ENCODE measurements around the gene REX1BD. TPM values are rescaled to one million over a fixed set of nuclear protein-coding genes. Genes with fewer than 3 reads are reported as not detected.

REX1BD gene
- total and polyA plus RNA-seq, 4 donors, result 22.9 to 192 (median 50.2) TPM

DNA sequence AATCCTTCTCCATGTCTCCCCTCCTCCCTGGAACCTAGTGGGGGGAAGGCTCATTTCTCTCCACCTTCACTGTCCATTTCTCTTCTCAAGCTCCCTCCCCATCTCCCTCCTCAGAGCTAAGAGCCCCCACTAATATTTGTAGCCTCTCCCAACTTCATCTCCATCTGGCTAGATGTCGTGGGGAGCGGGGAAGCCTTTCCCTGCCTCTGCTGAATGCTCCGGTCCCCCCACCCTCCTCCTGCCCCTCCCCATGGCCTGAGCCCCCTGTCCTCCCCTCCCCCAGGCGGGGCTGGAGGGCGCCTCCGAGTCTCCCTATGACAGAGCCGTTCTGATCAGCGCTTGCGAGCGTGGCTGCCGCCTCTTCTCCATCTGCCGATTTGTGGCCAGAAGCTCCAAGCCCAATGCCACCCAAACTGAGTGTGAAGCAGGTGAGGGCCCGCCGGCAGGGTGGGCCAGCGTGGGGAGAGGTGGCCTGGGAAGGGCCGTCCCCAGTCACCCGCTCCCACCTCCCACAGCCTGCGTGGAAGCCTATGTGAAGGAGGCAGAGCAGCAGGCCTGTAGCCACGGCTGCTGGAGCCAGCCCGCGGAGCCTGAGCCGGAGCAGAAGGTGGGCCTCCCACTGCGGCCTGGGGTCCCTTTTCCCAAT is 25.1 kb downstream of the REX1BD start:
- WGBS, 2 donors, result 64 to 65% methylated on average over 23 of the region's 23 CpGs
- Histone ChIP-seq H3K4me3 (ENCODE audit: low read length in 2 of 2) (no peak overlapping the region), H3K27me3 (ENCODE audit: control insufficient read depth in 1 of 2, insufficient read depth in 2 of 2, low read length in 1 of 2) (no peaks in the 10 kb centered on the region), H3K4me1 (ENCODE audit: control insufficient read depth in 1 of 2, insufficient read depth in 2 of 2, low read length in 2 of 2) (no peaks in the 10 kb centered on the region), H3K27ac (ENCODE audit: low read depth in 1 of 2, low read length in 2 of 2) (no peak overlapping the region), H3K36me3 (ENCODE audit: control insufficient read depth in 1 of 2, insufficient read depth in 2 of 2, low read length in 1 of 2) (no peaks in the 10 kb centered on the region), H3K9me3 (ENCODE audit: control insufficient read depth, low read length) (no peaks in the 10 kb centered on the region)
- no peak for DNase-seq
- no peak for ATAC-seq (ENCODE audit: low FRiP score)
- intact Hi-C loops (cut with DNase I), result no loop called here

DNA sequence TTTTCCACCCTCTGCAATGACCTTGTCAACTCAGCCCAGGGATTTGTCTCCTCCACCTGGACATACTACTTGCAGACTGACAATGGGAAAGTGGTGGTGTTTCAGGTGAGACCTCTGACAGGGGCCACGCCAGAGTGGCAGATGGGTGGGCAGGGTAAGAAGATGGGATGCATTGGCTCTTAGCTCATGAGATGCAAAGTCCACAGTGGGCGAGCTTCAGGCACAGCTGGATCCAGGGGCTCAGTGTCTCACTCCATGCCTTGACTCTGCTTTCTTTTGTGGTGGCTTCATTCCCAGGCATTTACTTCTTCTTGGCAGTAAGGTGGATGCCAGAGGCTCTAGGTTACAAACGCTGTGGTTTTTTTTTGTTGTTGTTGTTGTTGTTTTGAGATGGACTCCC is 27.4 kb downstream of the REX1BD start:
- WGBS, 2 donors, result 90 to 93% methylated on average over 3 of the region's 3 CpGs
- DNase-seq (no peak), ATAC-seq (ENCODE audit: low FRiP score) (no peak)
- H3K9me3 ChIP-seq (ENCODE audit: control insufficient read depth, low read length), result no peaks in the 10 kb centered on the region
- no peak overlapping the region for H3K4me3 ChIP-seq (ENCODE audit: low read length in 2 of 2)
- no peaks in the 10 kb centered on the region for H3K27me3 ChIP-seq (ENCODE audit: control insufficient read depth in 1 of 2, insufficient read depth in 2 of 2, low read length in 1 of 2)
- no peak overlapping the region for H3K27ac ChIP-seq (ENCODE audit: low read depth in 1 of 2, low read length in 2 of 2)
- H3K36me3 ChIP-seq (ENCODE audit: control insufficient read depth in 1 of 2, insufficient read depth in 2 of 2, low read length in 1 of 2), result no peaks in the 10 kb centered on the region
- H3K4me1 ChIP-seq (ENCODE audit: control insufficient read depth in 1 of 2, insufficient read depth in 2 of 2, low read length in 2 of 2), result no peaks in the 10 kb centered on the region
- intact Hi-C loops (cut with DNase I), result no loop called here

DNA sequence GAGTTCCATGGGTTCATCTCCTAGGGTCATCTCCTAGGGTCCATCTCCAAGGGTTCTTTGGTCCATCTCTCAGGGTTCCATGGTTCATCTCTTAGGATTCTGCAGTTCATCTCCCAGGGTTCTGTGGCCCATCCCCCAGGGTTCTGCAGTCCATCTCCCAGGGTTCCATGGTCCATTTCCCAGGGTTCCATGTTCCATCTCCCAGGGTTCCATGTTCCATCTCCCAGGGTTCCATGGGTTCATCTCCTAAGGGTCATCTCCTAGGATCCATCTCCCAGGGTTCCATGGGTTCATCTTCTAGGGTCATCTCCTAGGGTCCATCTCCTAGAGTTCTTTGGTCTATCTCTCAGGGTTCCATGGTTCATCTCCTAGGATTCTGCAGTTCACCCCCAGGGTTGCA is 29.0 kb downstream of the REX1BD start:
- no peaks in the 10 kb centered on the region for H3K36me3 ChIP-seq (ENCODE audit: control insufficient read depth in 1 of 2, insufficient read depth in 2 of 2, low read length in 1 of 2)
- H3K27ac ChIP-seq (ENCODE audit: low read depth in 1 of 2, low read length in 2 of 2), result no peak overlapping the region
- no peaks in the 10 kb centered on the region for H3K27me3 ChIP-seq (ENCODE audit: control insufficient read depth in 1 of 2, insufficient read depth in 2 of 2, low read length in 1 of 2)
- ATAC-seq (ENCODE audit: low FRiP score) (no peak), DNase-seq (no peak)
- H3K4me1 ChIP-seq (ENCODE audit: control insufficient read depth in 1 of 2, insufficient read depth in 2 of 2, low read length in 2 of 2), result no peaks in the 10 kb centered on the region
- no peak overlapping the region for H3K4me3 ChIP-seq (ENCODE audit: low read length in 2 of 2)
- H3K9me3 ChIP-seq (ENCODE audit: control insufficient read depth, low read length), result no peaks in the 10 kb centered on the region
- intact Hi-C loops (cut with DNase I), result no loop called here

DNA sequence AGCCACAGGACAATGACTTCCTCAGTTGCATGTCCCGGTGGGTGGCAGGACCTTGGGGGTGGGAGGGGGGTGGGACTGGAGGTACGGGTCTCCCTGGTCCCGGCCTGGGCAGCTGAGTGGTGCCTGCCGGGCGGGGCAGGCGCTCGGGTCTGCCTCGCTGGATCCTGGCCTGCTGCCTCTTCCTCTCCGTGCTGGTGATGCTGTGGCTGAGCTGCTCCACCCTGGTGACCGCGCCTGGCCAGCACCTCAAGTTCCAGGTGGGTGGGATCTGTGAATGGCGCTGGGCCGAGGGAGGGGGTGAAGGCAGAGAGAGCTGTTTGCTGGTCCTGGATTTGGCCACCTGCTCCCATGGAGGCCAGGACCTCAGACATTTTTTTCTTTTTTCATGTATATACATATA is 29.6 kb downstream of the REX1BD start:
- Histone ChIP-seq H3K36me3 (ENCODE audit: control insufficient read depth in 1 of 2, insufficient read depth in 2 of 2, low read length in 1 of 2) (no peaks in the 10 kb centered on the region), H3K4me3 (ENCODE audit: low read length in 2 of 2) (no peak overlapping the region), H3K27ac (ENCODE audit: low read depth in 1 of 2, low read length in 2 of 2) (no peak overlapping the region), H3K9me3 (ENCODE audit: control insufficient read depth, low read length) (no peaks in the 10 kb centered on the region), H3K27me3 (ENCODE audit: control insufficient read depth in 1 of 2, insufficient read depth in 2 of 2, low read length in 1 of 2) (no peaks in the 10 kb centered on the region), H3K4me1 (ENCODE audit: control insufficient read depth in 1 of 2, insufficient read depth in 2 of 2, low read length in 2 of 2) (no peaks in the 10 kb centered on the region)
- ATAC-seq (ENCODE audit: low FRiP score), result no peak
- no peak for DNase-seq
- intact Hi-C loops (cut with DNase I), result no loop called here
- 96 to 97% methylated on average over 12 to 13 of the region's 13 CpGs for WGBS, 2 donors

DNA sequence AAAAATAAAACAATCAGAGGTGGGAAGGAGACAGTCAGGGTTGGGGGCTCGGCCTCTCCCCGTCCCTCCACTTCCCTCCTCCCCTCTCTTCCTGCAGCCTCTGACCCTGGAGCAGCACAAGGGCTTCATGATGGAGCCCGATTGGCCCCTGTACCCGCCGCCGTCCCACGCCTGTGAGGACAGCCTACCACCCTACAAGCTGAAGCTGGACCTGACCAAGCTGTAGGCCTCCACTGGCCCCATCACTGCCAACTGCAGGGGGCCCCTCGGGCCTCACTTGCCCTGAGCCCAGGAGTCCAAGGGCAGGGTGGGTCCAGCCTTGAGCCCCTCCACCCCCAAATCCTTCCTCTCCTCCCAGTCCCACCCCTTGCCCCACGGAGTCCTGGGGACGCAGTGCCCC is 31.7 kb downstream of the REX1BD start:
- intact Hi-C loops (cut with DNase I), result no loop called here
- WGBS, 2 donors, result 89 to 91% methylated on average over 10 of the region's 10 CpGs
- Histone ChIP-seq H3K27ac (ENCODE audit: low read depth in 1 of 2, low read length in 2 of 2) (no peak overlapping the region), H3K4me1 (ENCODE audit: control insufficient read depth in 1 of 2, insufficient read depth in 2 of 2, low read length in 2 of 2) (no peaks in the 10 kb centered on the region), H3K4me3 (ENCODE audit: low read length in 2 of 2) (no peak overlapping the region), H3K36me3 (ENCODE audit: control insufficient read depth in 1 of 2, insufficient read depth in 2 of 2, low read length in 1 of 2) (no peaks in the 10 kb centered on the region), H3K27me3 (ENCODE audit: control insufficient read depth in 1 of 2, insufficient read depth in 2 of 2, low read length in 1 of 2) (no peaks in the 10 kb centered on the region), H3K9me3 (ENCODE audit: control insufficient read depth, low read length) (no peaks in the 10 kb centered on the region)
- ATAC-seq (ENCODE audit: low FRiP score), result no peak
- no peak for DNase-seq

DNA sequence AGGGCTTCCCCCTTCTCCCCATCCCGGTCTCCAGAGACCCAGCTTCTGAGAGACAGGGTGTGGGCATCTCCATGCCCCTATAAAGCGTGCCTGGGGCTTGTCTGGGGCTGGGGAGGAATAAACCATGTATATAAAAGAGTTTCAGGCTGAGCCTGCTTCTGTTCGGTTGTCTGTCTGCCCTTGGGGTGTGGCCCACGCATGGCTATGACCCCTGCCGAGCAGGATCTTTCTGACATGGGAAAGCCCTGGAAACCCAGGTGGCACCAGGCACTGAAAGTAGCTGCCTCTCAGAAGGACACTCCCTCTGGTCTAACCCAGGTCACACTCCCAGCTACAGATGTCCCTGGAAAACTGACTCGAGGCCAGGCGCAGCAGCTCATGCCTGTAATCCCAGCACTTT is 32.3 kb downstream of the REX1BD start:
- intact Hi-C loops (cut with DNase I), result no loop called here
- ATAC-seq (ENCODE audit: low FRiP score), result no peak
- H3K4me3 ChIP-seq (ENCODE audit: low read length in 2 of 2), result no peak overlapping the region
- H3K27ac ChIP-seq (ENCODE audit: low read depth in 1 of 2, low read length in 2 of 2), result no peak overlapping the region
- H3K27me3 ChIP-seq (ENCODE audit: control insufficient read depth in 1 of 2, insufficient read depth in 2 of 2, low read length in 1 of 2), result no peaks in the 10 kb centered on the region
- no peaks in the 10 kb centered on the region for H3K9me3 ChIP-seq (ENCODE audit: control insufficient read depth, low read length)
- no peaks in the 10 kb centered on the region for H3K36me3 ChIP-seq (ENCODE audit: control insufficient read depth in 1 of 2, insufficient read depth in 2 of 2, low read length in 1 of 2)
- H3K4me1 ChIP-seq (ENCODE audit: control insufficient read depth in 1 of 2, insufficient read depth in 2 of 2, low read length in 2 of 2), result no peaks in the 10 kb centered on the region
- no peak for DNase-seq
- WGBS, 2 donors, result 91 to 92% methylated on average over 7 of the region's 7 CpGs

DNA sequence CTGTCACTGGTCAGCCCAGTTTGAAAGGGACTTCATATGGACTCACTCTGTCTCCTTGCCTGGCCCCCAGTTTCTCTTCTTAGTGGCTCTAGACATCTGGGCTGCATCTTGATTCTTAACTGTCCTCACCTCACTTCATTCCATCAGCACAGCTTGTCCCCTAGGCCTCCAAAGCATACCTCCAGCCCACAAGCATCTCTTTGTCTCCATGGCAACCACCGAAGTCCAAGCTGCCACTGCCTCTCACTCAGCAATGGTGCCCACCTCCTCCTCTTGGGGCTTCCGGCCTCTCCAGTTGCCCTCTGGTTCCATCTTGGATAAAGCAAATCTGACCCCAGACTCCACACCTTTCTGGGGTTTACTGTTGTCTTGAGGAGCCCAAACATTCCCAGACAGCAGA is 38.3 kb downstream of the REX1BD start:
- H3K36me3 ChIP-seq (ENCODE audit: control insufficient read depth in 1 of 2, insufficient read depth in 2 of 2, low read length in 1 of 2), result no peaks in the 10 kb centered on the region
- no peak overlapping the region for H3K4me3 ChIP-seq (ENCODE audit: low read length in 2 of 2)
- intact Hi-C loops (cut with DNase I), result no loop called here
- H3K27ac ChIP-seq (ENCODE audit: low read depth in 1 of 2, low read length in 2 of 2), result no peak overlapping the region
- H3K4me1 ChIP-seq (ENCODE audit: control insufficient read depth in 1 of 2, insufficient read depth in 2 of 2, low read length in 2 of 2), result no peaks in the 10 kb centered on the region
- H3K27me3 ChIP-seq (ENCODE audit: control insufficient read depth in 1 of 2, insufficient read depth in 2 of 2, low read length in 1 of 2), result no peaks in the 10 kb centered on the region
- no peaks in the 10 kb centered on the region for H3K9me3 ChIP-seq (ENCODE audit: control insufficient read depth, low read length)
- no peak for ATAC-seq (ENCODE audit: low FRiP score)
- DNase-seq, result no peak
- WGBS, 2 donors, result 72 to 73% methylated on average over 2 of the region's 2 CpGs

DNA sequence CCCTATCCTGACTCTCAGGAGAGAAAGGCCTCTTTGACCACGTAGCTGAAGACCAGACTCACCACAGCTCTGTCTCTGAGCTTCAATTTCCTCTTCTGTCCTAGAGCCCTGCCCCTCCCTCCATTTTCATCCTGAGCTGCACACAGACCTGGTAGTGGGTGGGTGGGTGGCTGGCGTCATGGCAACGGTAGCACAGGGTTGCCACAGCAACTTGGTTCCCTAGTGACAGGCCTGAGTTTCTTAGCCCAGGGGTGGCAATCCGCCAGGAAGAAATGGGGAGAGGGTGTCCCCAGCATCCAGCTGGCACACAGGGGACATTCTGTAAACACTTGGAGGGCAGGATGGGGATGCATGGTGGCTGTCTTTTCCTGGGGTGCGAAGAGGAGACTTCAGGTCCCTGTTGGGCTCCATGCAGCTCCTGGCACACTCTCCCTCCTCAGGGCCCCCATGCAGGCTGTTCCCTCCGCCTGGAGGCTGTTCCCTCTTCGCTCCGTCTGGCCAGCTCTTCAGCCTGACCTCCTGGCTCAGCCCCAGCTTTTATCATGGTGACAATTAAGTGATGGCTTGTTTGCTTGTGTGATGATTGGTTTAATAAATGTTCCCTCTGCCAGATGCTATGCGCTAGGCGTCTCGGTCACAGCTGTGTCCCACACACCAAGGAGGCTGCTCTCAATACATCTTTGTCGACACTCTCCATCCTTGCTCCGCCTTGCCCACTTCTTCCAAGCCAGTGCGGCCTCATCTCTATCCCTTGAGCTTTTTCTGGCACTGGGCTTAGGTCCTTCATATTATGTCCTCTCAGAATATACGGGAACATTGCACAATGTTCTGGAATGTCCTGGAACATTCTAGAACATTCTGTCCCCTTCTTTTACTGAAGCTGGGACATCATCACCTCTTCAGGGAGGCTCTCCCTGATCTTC is 40.8 kb downstream of the REX1BD start:
- Histone ChIP-seq H3K4me3 (ENCODE audit: low read length in 2 of 2) (no peak overlapping the region), H3K27me3 (ENCODE audit: control insufficient read depth in 1 of 2, insufficient read depth in 2 of 2, low read length in 1 of 2) (no peaks in the 10 kb centered on the region)
- intact Hi-C loops (cut with DNase I), result no loop called here

DNA sequence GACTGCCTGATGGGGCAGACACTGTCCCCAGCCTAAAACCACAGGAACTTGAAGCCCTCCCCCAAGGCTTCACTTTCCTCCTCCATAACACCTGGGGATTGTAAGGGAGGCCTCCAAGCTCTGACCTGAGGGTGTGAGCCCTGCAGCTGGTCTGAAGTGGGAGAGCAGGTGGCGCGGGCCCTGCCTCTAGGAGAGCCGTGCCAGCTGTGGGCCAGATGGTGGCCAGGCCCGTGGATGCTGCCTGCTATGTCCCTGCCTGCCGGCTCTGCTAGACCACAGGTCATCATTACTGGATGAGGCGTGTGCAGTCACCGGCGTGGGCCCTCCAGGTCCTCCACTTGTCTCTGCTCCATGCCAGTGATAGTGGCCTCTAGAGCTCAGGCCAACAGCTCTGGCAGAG is 44.7 kb downstream of the REX1BD start:
- Histone ChIP-seq H3K9me3 (ENCODE audit: control insufficient read depth, low read length) (no peaks in the 10 kb centered on the region), H3K4me3 (ENCODE audit: low read length in 2 of 2) (no peak overlapping the region), H3K27me3 (ENCODE audit: control insufficient read depth in 1 of 2, insufficient read depth in 2 of 2, low read length in 1 of 2) (no peaks in the 10 kb centered on the region), H3K27ac (ENCODE audit: low read depth in 1 of 2, low read length in 2 of 2) (no peak overlapping the region), H3K36me3 (ENCODE audit: control insufficient read depth in 1 of 2, insufficient read depth in 2 of 2, low read length in 1 of 2) (no peaks in the 10 kb centered on the region), H3K4me1 (ENCODE audit: control insufficient read depth in 1 of 2, insufficient read depth in 2 of 2, low read length in 2 of 2) (no peaks in the 10 kb centered on the region)
- intact Hi-C loops (cut with DNase I), result no loop called here
- DNase-seq (no peak), ATAC-seq (ENCODE audit: low FRiP score) (no peak)
- 74 to 91% methylated on average over 8 of the region's 8 CpGs for WGBS, 2 donors

More for the DNA sequence above, 40.8 kb downstream of the REX1BD start:
- 60 to 65% methylated on average over 15 of the region's 15 CpGs for WGBS, 2 donors
- H3K27ac ChIP-seq (ENCODE audit: low read depth in 1 of 2, low read length in 2 of 2), result no peak overlapping the region
- DNase-seq (no peak), ATAC-seq (ENCODE audit: low FRiP score) (peak; percentile 84)
- H3K4me1 ChIP-seq (ENCODE audit: control insufficient read depth in 1 of 2, insufficient read depth in 2 of 2, low read length in 2 of 2), result no peaks in the 10 kb centered on the region
- H3K36me3 ChIP-seq (ENCODE audit: control insufficient read depth in 1 of 2, insufficient read depth in 2 of 2, low read length in 1 of 2), result no peaks in the 10 kb centered on the region
- no peaks in the 10 kb centered on the region for H3K9me3 ChIP-seq (ENCODE audit: control insufficient read depth, low read length)
